ENCODE results near the gene MMP10. TPM values are rescaled to one million over a fixed set of nuclear protein-coding genes. Genes with fewer than 3 reads are reported as not detected.

Gene MMP10
- total RNA-seq, 4 donors from 2014 or later: not detected

DNA sequence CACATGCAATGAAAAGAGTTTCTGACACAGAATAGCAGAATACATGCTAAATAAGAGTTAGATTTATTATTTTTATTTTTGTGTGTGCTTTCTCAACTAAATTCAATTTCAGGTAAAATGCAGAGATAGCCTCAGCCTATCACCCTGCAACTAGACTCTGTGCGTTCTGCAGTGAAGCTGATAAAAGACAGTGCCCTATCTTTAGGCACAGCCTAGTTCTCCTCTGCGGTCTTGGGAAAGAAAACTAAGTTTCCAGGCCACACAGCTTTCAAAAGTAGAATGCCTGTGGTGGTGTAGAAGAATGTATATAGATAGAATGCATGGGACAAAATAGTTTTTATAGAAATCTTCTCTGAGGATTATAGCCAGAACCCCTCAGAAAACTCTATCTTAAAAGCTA, 29.5 kb upstream of the MMP10 start:
- TF ChIP-seq, protein P1, sequence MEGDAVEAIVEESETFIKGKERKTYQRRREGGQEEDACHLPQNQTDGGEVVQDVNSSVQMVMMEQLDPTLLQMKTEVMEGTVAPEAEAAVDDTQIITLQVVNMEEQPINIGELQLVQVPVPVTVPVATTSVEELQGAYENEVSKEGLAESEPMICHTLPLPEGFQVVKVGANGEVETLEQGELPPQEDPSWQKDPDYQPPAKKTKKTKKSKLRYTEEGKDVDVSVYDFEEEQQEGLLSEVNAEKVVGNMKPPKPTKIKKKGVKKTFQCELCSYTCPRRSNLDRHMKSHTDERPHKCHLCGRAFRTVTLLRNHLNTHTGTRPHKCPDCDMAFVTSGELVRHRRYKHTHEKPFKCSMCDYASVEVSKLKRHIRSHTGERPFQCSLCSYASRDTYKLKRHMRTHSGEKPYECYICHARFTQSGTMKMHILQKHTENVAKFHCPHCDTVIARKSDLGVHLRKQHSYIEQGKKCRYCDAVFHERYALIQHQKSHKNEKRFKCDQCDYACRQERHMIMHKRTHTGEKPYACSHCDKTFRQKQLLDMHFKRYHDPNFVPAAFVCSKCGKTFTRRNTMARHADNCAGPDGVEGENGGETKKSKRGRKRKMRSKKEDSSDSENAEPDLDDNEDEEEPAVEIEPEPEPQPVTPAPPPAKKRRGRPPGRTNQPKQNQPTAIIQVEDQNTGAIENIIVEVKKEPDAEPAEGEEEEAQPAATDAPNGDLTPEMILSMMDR (IDR thresholded peaks at IDR 0.05; ENCODE audit: low read depth): no peak

DNA sequence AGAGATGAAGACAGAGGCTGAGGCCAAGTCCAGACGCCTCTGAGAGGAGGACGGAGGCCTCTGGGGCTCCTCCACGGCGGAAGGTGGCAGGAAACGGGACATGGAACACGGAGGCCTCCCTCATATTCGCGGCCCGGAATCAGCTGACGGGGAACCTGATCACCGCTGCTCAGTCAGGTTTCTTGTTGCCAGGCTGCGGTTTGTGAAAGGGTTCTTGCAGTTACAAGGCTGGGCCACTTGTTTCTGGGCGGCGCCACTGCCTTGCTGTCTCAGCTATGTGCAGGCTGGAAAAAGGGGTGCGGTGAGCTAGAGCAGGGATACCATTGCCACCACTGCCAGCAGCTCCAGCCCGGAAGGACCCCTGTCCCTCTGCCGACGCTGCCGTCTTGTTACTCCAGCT, 27.5 kb upstream of the MMP10 start:
- TF ChIP-seq, protein P1 (IDR thresholded peaks at IDR 0.05; ENCODE audit: low read depth): no peak

DNA sequence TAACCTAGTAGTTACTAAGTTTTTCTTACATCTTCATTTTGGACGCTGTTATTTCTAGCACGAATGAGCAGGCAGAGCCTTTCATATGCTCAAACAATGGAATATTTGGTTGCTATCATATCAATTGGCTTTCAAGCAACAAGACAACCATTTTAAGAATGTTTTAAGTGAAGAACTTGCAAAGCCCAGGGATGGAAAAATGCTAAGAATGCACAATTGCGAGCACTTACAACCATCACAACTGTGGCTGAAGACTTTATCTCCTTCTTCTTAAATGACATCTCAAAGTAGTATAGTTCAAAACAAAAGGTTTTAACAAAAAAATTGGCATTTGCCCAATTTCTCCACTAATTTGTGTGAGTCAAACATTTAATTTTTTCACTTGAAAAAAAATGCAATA, 25.9 kb upstream of the MMP10 start:
- TF ChIP-seq, protein P1 (IDR thresholded peaks at IDR 0.05; ENCODE audit: low read depth): no peak

DNA sequence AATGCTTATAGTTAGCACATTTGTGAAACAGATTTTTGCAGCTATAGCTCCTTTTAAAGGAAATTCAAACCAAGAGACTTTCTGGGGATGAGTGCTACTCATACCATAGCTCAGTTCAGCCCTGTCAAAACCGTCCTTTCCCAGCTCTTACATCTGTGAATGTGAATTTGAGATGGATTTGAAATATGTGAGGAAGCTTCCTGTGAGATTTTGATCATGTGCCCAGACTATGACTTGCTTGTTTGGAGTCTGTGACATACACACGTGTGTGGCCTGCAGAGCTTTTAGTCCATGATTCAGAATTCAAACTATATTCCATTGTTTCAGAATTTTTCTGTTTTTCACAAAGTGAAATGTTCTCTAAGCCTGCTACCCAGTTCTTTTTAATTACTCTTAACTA, 21.9 kb upstream of the MMP10 start:
- TF ChIP-seq, protein P1 (IDR thresholded peaks at IDR 0.05; ENCODE audit: low read depth): no peak

DNA sequence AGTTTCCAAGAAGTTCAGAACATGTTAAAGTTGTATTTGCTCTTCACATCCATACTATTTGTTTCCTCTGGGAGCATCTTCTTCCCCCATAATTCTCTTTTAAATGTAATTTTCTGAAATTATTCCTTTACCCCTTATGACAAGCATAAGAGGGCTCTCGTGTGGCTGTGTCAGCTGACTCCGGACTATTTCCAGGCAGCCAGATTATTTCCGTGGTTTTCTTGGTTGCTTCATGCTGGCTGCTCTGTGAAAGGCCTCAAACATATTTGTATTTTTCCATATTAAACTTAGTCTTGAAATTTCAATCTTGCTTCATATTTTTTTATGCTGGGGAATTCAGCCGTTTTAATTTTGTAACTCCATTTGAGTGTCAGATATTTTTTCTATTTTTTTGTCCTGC, 20.3 kb upstream of the MMP10 start:
- TF ChIP-seq, protein P1 (IDR thresholded peaks at IDR 0.05; ENCODE audit: low read depth): no peak

DNA sequence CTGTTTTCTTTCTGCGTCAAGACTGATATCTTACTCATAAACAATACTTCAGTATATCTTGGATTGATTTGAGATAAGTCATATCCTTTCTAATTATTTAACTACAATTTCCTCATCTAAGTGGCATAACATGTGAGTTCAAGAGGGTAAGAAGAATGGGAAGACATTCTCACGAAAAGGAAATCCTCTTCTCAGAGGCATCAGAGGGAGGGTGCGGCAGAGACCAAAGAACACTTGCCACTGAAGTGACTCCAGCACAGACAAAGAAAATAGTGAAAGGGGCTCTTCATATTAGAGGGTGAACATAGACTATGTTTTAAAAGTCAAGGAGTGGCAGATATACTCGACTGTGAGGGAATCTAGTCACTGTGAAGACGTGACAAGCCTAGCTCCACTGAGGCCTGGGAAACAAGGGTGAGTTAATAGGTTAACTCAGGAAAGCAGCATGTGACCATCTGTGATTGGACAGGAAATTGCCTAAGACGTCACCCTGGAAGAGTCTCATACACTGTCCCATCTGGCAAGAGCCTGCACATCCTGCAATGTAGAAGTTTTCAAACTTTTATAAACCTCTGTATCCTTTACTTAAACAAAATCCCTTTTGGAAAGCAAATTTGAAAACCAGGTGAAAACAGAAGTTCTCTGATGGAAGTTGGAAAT, 19.4 kb upstream of the MMP10 start:
- TF ChIP-seq, protein P1 (IDR thresholded peaks at IDR 0.05; ENCODE audit: low read depth): no peak

DNA sequence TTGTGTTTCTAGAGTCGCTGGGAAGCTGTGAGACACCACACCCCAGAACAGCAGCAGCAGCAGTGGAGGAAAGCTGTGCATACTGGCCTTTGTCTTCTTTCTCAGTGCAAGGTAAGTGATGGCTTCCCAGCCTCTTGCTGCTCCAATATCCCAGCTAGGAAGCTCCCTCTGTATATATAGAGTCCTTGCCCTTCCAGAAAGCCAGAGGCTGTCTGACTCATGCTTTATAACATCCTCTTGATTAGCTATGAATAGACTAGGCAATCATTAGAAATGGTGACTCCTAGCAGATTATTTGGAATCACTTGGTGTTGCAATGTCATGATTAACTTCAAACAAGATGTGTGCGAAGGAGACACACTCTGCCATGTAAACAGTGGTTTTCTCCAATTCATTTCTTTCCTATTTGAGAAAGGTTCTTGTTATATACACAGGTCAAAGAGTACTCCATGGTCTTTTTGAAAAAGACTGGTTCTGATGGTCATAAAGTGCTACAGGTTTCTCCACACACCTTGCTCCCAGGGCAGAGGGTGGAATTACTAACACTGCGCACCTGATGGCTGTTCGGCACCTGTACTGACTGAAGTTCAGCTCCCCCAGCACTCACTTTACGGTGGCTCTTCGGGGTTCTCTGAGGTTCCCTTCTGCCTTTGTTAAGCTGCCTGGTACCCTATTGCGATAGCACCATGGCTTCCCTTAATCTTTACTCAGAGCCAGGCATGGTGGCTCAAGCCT, 17.8 kb upstream of the MMP10 start, which contains the start of gene MMP1:
TSS of gene MMP1 (minus strand) at position 149 of the 735 bp plus-strand sequence. CDS start at position 81, 68 bp downstream.
- TF ChIP-seq, protein P1 (IDR thresholded peaks at IDR 0.05; ENCODE audit: low read depth): no peak

Measured in subcutaneous adipose tissue (tissue), 4 donors.